Gastrocnemius medialis (tissue), 4 donors: ENCODE measurements around the gene CPTP. TPM values are rescaled to one million over a fixed set of nuclear protein-coding genes. Genes with fewer than 3 reads are reported as not detected.
"Not testable (repeated sequence)": the region's sequence is repeated elsewhere in the genome, so short reads cannot be mapped to it uniquely, and the experiment has no call there.

Source experiments
- ATAC-seq, 2 donors: fragments of 150-250 bp; one replicate each; pipeline ENCODE4 v1.9.1; 2016
- DNase-seq, 2 donors: peaks; one replicate each; pipeline ENCODE4 v3.0.0-alpha.2; 2019
- H3K27ac ChIP-seq, 4 donors: fragments of 200-600 bp; sonication (generic); 1 replicate in 1 of 4; 2 replicates in 3 of 4; pipeline ENCODE4 v1.5.1; 2016 to 2018; ENCODE audit warnings: mild to moderate bottlenecking in 2 of 4, moderate library complexity in 1 of 4
- H3K27me3 ChIP-seq, 3 donors: fragments of 200-600 bp; sonication (generic) in 2 of 3; 1 replicate in 1 of 3; 2 replicates in 2 of 3; pipeline versions ENCODE4 v1.5.1 to v1.6.0; 2016 to 2019; ENCODE audit warnings: mild to moderate bottlenecking in 1 of 3, moderate library complexity in 1 of 3
- H3K36me3 ChIP-seq, 2 donors: fragments of 200-600 bp; sonication (generic) in 1 of 2; one replicate each; pipeline ENCODE4 v1.5.1; 2017 to 2018
- H3K4me1 ChIP-seq, 2 donors: fragments of 200-600 bp; sonication (generic) in 1 of 2; one replicate each; pipeline ENCODE4 v1.5.1; 2016 to 2017; ENCODE audit warnings: mild to moderate bottlenecking in 2 of 2
- H3K4me3 ChIP-seq, 4 donors: fragments of 200-600 bp; sonication (generic) in 3 of 4; 1 replicate in 1 of 4; 2 replicates in 3 of 4; pipeline ENCODE4 v1.5.1; 2016 to 2019; ENCODE audit warnings: mild to moderate bottlenecking in 2 of 4
- H3K9me3 ChIP-seq, 3 donors: fragments of 200-600 bp; sonication (generic) in 2 of 3; 1 replicate in 1 of 3; 2 replicates in 2 of 3; pipeline ENCODE4 v1.5.1; 2016 to 2019
- CTCF ChIP-seq, 5 experiments: fragments of 450-650 bp in 3 of 5; fragments of 200-600 bp in 2 of 5; sonication (generic) in 2 of 5; IDR thresholded peaks in 4 of 5; conservative IDR thresholded peaks in 1 of 5; 1 replicate in 4 of 5; 2 replicates in 1 of 5; pipeline ENCODE4 v1.5.1; 2016 to 2019; ENCODE audit warnings: antibody characterized with exemption in 5 of 5, mild to moderate bottlenecking in 3 of 5, moderate library complexity in 3 of 5
- POLR2A ChIP-seq, 2 donors: fragments of 450-650 bp; IDR thresholded peaks; one replicate each; pipeline ENCODE4 v1.6.1; 2017; ENCODE audit warnings: antibody characterized with exemption in 2 of 2, mild to moderate bottlenecking in 2 of 2, moderate library complexity in 2 of 2
- in situ Hi-C, 4 donors: fragments of 200-750 bp; cut with MboI; loops; one replicate each; pipeline versions ENCODE4 v1.15.0 to v1.8.0; 2017; ENCODE audit warnings: low sequenced_read_pairs in 4 of 4
- intact Hi-C: fragments of 100-400 bp; cut with DNase I; formaldehyde crosslinking; loops from one replicate; pipeline ENCODE4 v1.15.1; 2023; ENCODE audit warnings: low total_unique reads
- total RNA-seq, 4 donors: library from RNA; depleted of rRNA; stranded (reverse); fragments of >200 nt; gene quantifications; one replicate each; pipeline versions ENCODE4 v1.1.0 to v1.2.3, GENCODE V29; 2016

Gene CPTP
- total RNA-seq, 4 donors from 2014 or later: 22.7 to 64.9 (median 34.0) TPM

- Histone ChIP-seq H3K9me3 (no peaks in the 10 kb centered on the region), H3K27ac (no peak overlapping the region), H3K36me3 (no peaks in the 10 kb centered on the region), H3K4me3 (no peak overlapping the region), H3K4me1 (peaks cover 2 to 7% of the 10 kb centered on the region in 2 donors), H3K27me3 (peaks cover 3 to 11% (median 10%) of the 10 kb centered on the region in 3 donors)
- TF ChIP-seq CTCF (IDR thresholded peaks at IDR 0.05 in 4 of 5, conservative IDR thresholded peaks at IDR 0.05 in 1 of 5) (no peak), POLR2A (IDR thresholded peaks at IDR 0.05) (no peak)
- in situ Hi-C loops: no loop called here
- ATAC-seq: no peak
- DNase-seq: no peak
- intact Hi-C loops: no loop called here
Observed at GRCh38 chr1:1365875-1366698, 41.5 kb downstream of the CPTP start.

- DNase-seq (no peak), ATAC-seq (no peak)
- Histone ChIP-seq H3K27ac (no peak overlapping the region), H3K4me1 (peaks cover 2 to 4% of the 10 kb centered on the region in 2 donors), H3K36me3 (no peaks in the 10 kb centered on the region), H3K27me3 (peaks cover 0 to 5% (median 4%) of the 10 kb centered on the region in 3 donors), H3K9me3 (no peaks in the 10 kb centered on the region), H3K4me3 (no peak overlapping the region)
- in situ Hi-C loops: no loop called here
- TF ChIP-seq CTCF (IDR thresholded peaks at IDR 0.05 in 4 of 5, conservative IDR thresholded peaks at IDR 0.05 in 1 of 5) (no peak), POLR2A (IDR thresholded peaks at IDR 0.05) (no peak)
- intact Hi-C loops: no loop called here
Observed at GRCh38 chr1:1366699-1367066, 42.1 kb downstream of the CPTP start.

GRCh38 chr1:1367315-1367714 lies 42.7 kb downstream of the CPTP start:
- H3K27ac ChIP-seq: no peak overlapping the region
- no peak for ATAC-seq
- peaks cover 0 to 1% (median 0%) of the 10 kb centered on the region in 3 donors for H3K27me3 ChIP-seq
- H3K4me3 ChIP-seq: no peak overlapping the region
- H3K36me3 ChIP-seq: no peaks in the 10 kb centered on the region
- no peaks in the 10 kb centered on the region for H3K9me3 ChIP-seq
- no peak for TF ChIP-seq POLR2A (IDR thresholded peaks at IDR 0.05)
- TF ChIP-seq CTCF (IDR thresholded peaks at IDR 0.05 in 4 of 5, conservative IDR thresholded peaks at IDR 0.05 in 1 of 5): no peak
- in situ Hi-C loops: no loop called here
- intact Hi-C loops: no loop called here
- DNase-seq: no peak
- H3K4me1 ChIP-seq: peaks cover 8% of the 10 kb centered on the region in 2 donors

DNA sequence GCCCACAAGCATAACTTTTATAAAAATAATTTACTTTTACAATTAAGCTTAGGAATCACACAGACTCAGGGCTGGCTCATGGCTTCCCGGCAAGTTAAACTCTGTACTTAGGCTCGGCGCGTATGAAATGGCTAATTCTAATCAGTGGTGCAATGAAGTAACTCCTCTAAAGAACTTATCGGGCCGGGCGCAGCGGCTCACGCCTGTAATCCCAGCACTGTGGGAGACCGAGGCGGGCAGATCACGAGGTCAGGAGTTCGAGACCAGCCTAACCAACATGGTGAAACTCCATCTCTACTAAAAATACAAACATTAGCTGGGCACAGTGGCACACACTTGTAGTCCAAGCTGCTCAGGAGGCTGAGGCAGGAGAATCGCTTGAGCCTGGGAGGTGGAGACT lies 45.5 kb downstream of the CPTP start:
- DNase-seq, in situ Hi-C loops, H3K9me3 ChIP-seq, H3K27me3 ChIP-seq, H3K27ac ChIP-seq, ATAC-seq, H3K4me3 ChIP-seq: not testable (repeated sequence)
- Histone ChIP-seq H3K4me1 (peaks cover 23 to 29% of the 10 kb centered on the region in 2 donors), H3K36me3 (peaks cover 0 to 11% of the 10 kb centered on the region in 2 donors)
- intact Hi-C loops: loop anchor here (10.0 kb wide), 1 partner anchor 135 kb away; no protein-coding TSS in a partner anchor

- Histone ChIP-seq H3K27ac (no peak overlapping the region), H3K9me3 (no peaks in the 10 kb centered on the region), H3K4me3 (no peak overlapping the region), H3K4me1 (peaks cover 26 to 31% of the 10 kb centered on the region in 2 donors), H3K36me3 (peaks cover 0 to 11% of the 10 kb centered on the region in 2 donors), H3K27me3 (no peaks in the 10 kb centered on the region)
- no peak for ATAC-seq
- DNase-seq: no peak
- no peak for TF ChIP-seq POLR2A (IDR thresholded peaks at IDR 0.05)
- TF ChIP-seq CTCF (IDR thresholded peaks at IDR 0.05 in 4 of 5, conservative IDR thresholded peaks at IDR 0.05 in 1 of 5): no peak
- in situ Hi-C loops: no loop called here
- intact Hi-C loops: loop anchor here (10.0 kb wide), 1 partner anchor 134 kb away; no protein-coding TSS in a partner anchor
Observed at GRCh38 chr1:1370771-1371300, 46.2 kb downstream of the CPTP start.
